Cardiac muscle cell (in vitro differentiated cells and primary cell): ENCODE measurements around the gene FPR1. TPM values are rescaled to one million over a fixed set of nuclear protein-coding genes. Genes with fewer than 3 reads are reported as not detected.

Source experiments
- DNase-seq, 2 donors: peaks; one replicate each; pipeline versions ENCODE4 v3.0.0 to v3.0.0-alpha.2; 2010 to 2017; ENCODE audit warnings: low read depth in 1 of 2, low spot score in 1 of 2
- H3K27ac ChIP-seq: fragments of 200-600 bp; sonication (generic); 2 replicates; pipeline ENCODE4 v1.5.1; 2016
- H3K27me3 ChIP-seq: fragments of 200-600 bp; sonication (generic); 2 replicates; pipeline ENCODE4 v1.6.0; 2016; ENCODE audit warnings: control low read depth
- H3K36me3 ChIP-seq: fragments of 200-600 bp; sonication (generic); 2 replicates; pipeline ENCODE4 v1.5.1; 2016; ENCODE audit warnings: control low read depth
- H3K4me1 ChIP-seq: fragments of 200-600 bp; sonication (generic); 2 replicates; pipeline ENCODE4 v1.8.1; 2017; ENCODE audit warnings: low read depth, mild to moderate bottlenecking, mixed run types
- H3K4me3 ChIP-seq: fragments of 200-600 bp; sonication (generic); 2 replicates; pipeline ENCODE4 v1.5.1; 2016; ENCODE audit warnings: mild to moderate bottlenecking
- H3K9me3 ChIP-seq: fragments of 200-600 bp; sonication (generic); 2 replicates; pipeline ENCODE4 v1.5.1; 2017; ENCODE audit warnings: low read depth, mild to moderate bottlenecking, control low read depth
- CTCF ChIP-seq: IDR thresholded peaks from 2 replicates; pipeline ENCODE4 v1.5.1; 2012; ENCODE audit warnings: low read depth, mild to moderate bottlenecking, low read length
- polyA plus RNA-seq: library from polyadenylated mRNA; unstranded; fragments of >200 nt; fragmentation: Nextera tagmentation; extraction: Ambion mirVana; gene quantifications from 2 replicates; pipeline ENCODE4 v1.2.1, GENCODE V29; 2016
- total RNA-seq: library from RNA; depleted of rRNA; stranded (reverse); fragments of >200 nt; gene quantifications from 2 replicates; pipeline ENCODE4 v1.2.3, GENCODE V29; 2016

The FPR1 gene
- total and polyA plus RNA-seq, 2 experiments from 2014 or later = not detected

- H3K4me3 ChIP-seq = no peak overlapping the region
- peaks cover 36% of the 10 kb centered on the region for H3K27me3 ChIP-seq
- no peaks in the 10 kb centered on the region for H3K9me3 ChIP-seq
- H3K27ac ChIP-seq = no peak overlapping the region
- peak in 1 of 2 donors; percentile 42 for DNase-seq
- no peak for TF ChIP-seq CTCF
- H3K36me3 ChIP-seq = no peaks in the 10 kb centered on the region
- no peaks in the 10 kb centered on the region for H3K4me1 ChIP-seq
These were observed 36.8 kb downstream of the FPR1 start for GRCh38 chr19:51714848-51715247.

GRCh38 chr19:51713319-51714285, 38.1 kb downstream of the FPR1 start:
- H3K9me3 ChIP-seq = no peaks in the 10 kb centered on the region
- TF ChIP-seq CTCF = no peak
- no peaks in the 10 kb centered on the region for H3K36me3 ChIP-seq
- H3K27me3 ChIP-seq = peaks cover 24% of the 10 kb centered on the region
- DNase-seq = no peak
- no peaks in the 10 kb centered on the region for H3K4me1 ChIP-seq
- H3K27ac ChIP-seq = no peak overlapping the region
- H3K4me3 ChIP-seq = no peak overlapping the region

- H3K27ac ChIP-seq = no peak overlapping the region
- H3K4me1 ChIP-seq = no peaks in the 10 kb centered on the region
- peaks cover 13% of the 10 kb centered on the region for H3K27me3 ChIP-seq
- no peaks in the 10 kb centered on the region for H3K9me3 ChIP-seq
- DNase-seq = peak in 1 of 2 donors; percentile 71
- no peaks in the 10 kb centered on the region for H3K36me3 ChIP-seq
- no peak overlapping the region for H3K4me3 ChIP-seq
- peak; percentile 43 for TF ChIP-seq CTCF
These were observed 39.1 kb downstream of the FPR1 start for GRCh38 chr19:51712461-51713081.

- no peak for TF ChIP-seq CTCF
- Histone ChIP-seq H3K4me1 (no peaks in the 10 kb centered on the region), H3K9me3 (no peaks in the 10 kb centered on the region), H3K36me3 (peaks cover 3% of the 10 kb centered on the region), H3K27me3 (peaks cover 5% of the 10 kb centered on the region), H3K27ac (no peak overlapping the region), H3K4me3 (no peak overlapping the region)
- no peak for DNase-seq
These were observed 40.0 kb downstream of the FPR1 start for GRCh38 chr19:51711702-51712101.

- Histone ChIP-seq H3K36me3 (peaks cover 10% of the 10 kb centered on the region), H3K27ac (no peak overlapping the region), H3K4me3 (no peak overlapping the region), H3K27me3 (no peaks in the 10 kb centered on the region), H3K9me3 (no peaks in the 10 kb centered on the region), H3K4me1 (no peaks in the 10 kb centered on the region)
- peak in 1 of 2 donors; percentile 40 for DNase-seq
- no peak for TF ChIP-seq CTCF
These were observed 41.5 kb downstream of the FPR1 start for GRCh38 chr19:51710163-51710562.
